Measurements from ENCODE around the gene ACTR3C.

GRCh38 chr7:150368096-150368883 lies 44.9 kb upstream of the ACTR3C start, which contains the start of gene REPIN1:
- TF ChIP-seq CTCF (IDR thresholded peaks at IDR 0.05) (no peak), EP300 (IDR thresholded peaks at IDR 0.05) (no peak)

Data from stomach (tissue), 4 donors.